Measurements from ENCODE around the gene NPAS2. TPM values are rescaled to one million over a fixed set of nuclear protein-coding genes. Genes with fewer than 3 reads are reported as not detected.

Gene NPAS2
- total and polyA plus RNA-seq, 2 of the 8 experiments (the other 6 are each of a cell fraction or from before 2014, with no cell fraction given): 1.8 to 1.9 TPM

- POLR2A ChIA-PET (ENCODE audit: partially characterized antibody): no interaction called here
- no peak overlapping the region for H4K91ac ChIP-seq (replicated peaks; ENCODE audit: insufficient read length, low read length)
- no peak overlapping the region for H2AK5ac ChIP-seq (ENCODE audit: low read depth, low read length)
- no peak overlapping the region for H4K5ac ChIP-seq (ENCODE audit: insufficient read length, low read depth, low read length)
- no peak overlapping the region for H3K4me3 ChIP-seq (ENCODE audit: extremely low read depth in 1 of 4, insufficient read depth in 2 of 4, low read depth in 3 of 4, low read length in 4 of 4)
- no peak overlapping the region for H3K18ac ChIP-seq (ENCODE audit: extremely low read depth, low read length)
- H3K4me1 ChIP-seq (replicated peaks in 1 of 4; ENCODE audit: control insufficient read depth in 3 of 4, insufficient read depth in 4 of 4, low read length in 3 of 4): no peaks in the 10 kb centered on the region
- FAIRE-seq (no peak), DNase-seq (ENCODE audit: low read depth in 1 of 2, low spot score in 2 of 2) (no peak)
- no peak overlapping the region for H2BK12ac ChIP-seq (ENCODE audit: low read depth, low read length)
- H4K20me1 ChIP-seq (replicated peaks in 1 of 2; ENCODE audit: control insufficient read depth in 1 of 2, insufficient read depth in 2 of 2, low read length in 2 of 2): no peaks in the 10 kb centered on the region
- H4K8ac ChIP-seq (ENCODE audit: extremely low read depth, insufficient read depth, low read length): no peak overlapping the region
- H3K14ac ChIP-seq (ENCODE audit: insufficient read length): no peak overlapping the region
- H3K9me3 ChIP-seq (ENCODE audit: insufficient read depth in 2 of 2, low read depth in 1 of 2, low read length in 1 of 2): no peaks in the 10 kb centered on the region
- no peak overlapping the region for H3K23ac ChIP-seq (ENCODE audit: insufficient read length)
- H2AFZ ChIP-seq (ENCODE audit: low read length): no peak overlapping the region
- no peaks in the 10 kb centered on the region for H3K23me2 ChIP-seq (ENCODE audit: low read depth, low read length)
- H2BK5ac ChIP-seq (ENCODE audit: low read depth, low read length): no peak overlapping the region
- H3K56ac ChIP-seq (replicated peaks; ENCODE audit: insufficient read length, low read depth, low read length): no peak overlapping the region
- H3K79me1 ChIP-seq (ENCODE audit: low read depth, low read length): no peaks in the 10 kb centered on the region
- no peak overlapping the region for H3K4ac ChIP-seq (replicated peaks; ENCODE audit: insufficient read length, low read depth, low read length)
- H2BK15ac ChIP-seq (ENCODE audit: low read length): no peak overlapping the region
- WGBS, 2 experiments (ENCODE audit: extremely low coverage in 1 of 2, insufficient coverage in 1 of 2, insufficient read length in 1 of 2, insufficient replicate concordance in 2 of 2, low coverage in 1 of 2, low lambda C conversion rate in 2 of 2, missing lambda C conversion rate in 1 of 2): 75% methylated on average over 10 of the region's 10 CpGs; no CpG with 5 or more reads in 1 of the 2 experiments
- no peak overlapping the region for H3K27ac ChIP-seq (ENCODE audit: low read depth, low read length)
- no peak for TF ChIP-seq HDAC6 (IDR thresholded peaks at IDR 0.05; ENCODE audit: low read depth, low read length)
- TF ChIP-seq CREB1 (IDR thresholded peaks at IDR 0.05): no peak
- no peak for TF ChIP-seq RBBP5 (IDR thresholded peaks at IDR 0.05; ENCODE audit: borderline replicate concordance, low read depth, low read length)
- TF ChIP-seq BCL11A (IDR thresholded peaks at IDR 0.05; ENCODE audit: low read depth in 2 of 2, low read length in 2 of 2): no peak
- TF ChIP-seq RXRA (IDR thresholded peaks at IDR 0.05; ENCODE audit: insufficient read depth, low read depth, low read length): no peak
- no peak for TF ChIP-seq POLR2AphosphoS5 (IDR thresholded peaks at IDR 0.05; ENCODE audit: low read depth, low read length)
- TF ChIP-seq EP300 (IDR thresholded peaks at IDR 0.05; ENCODE audit: borderline replicate concordance in 1 of 2, low read depth in 2 of 2, low read length in 2 of 2): no peak
- TF ChIP-seq EZH2 (IDR thresholded peaks at IDR 0.05; ENCODE audit: low read depth, low read length, severe bottlenecking): no peak
- no peak overlapping the region for H3K9ac ChIP-seq (replicated peaks in 1 of 4; ENCODE audit: extremely low read depth in 1 of 4, low read depth in 3 of 4, low read length in 3 of 4)
- no peak overlapping the region for H2BK20ac ChIP-seq (ENCODE audit: low read length)
- no peaks in the 10 kb centered on the region for H3K36me3 ChIP-seq (ENCODE audit: control insufficient read depth in 2 of 4, insufficient read depth in 4 of 4, low read length in 3 of 4)
- no peaks in the 10 kb centered on the region for H3K79me2 ChIP-seq (ENCODE audit: control insufficient read depth in 1 of 2, insufficient read depth in 2 of 2, low read length in 2 of 2)
- H2BK120ac ChIP-seq (replicated peaks; ENCODE audit: low read depth, low read length): no peak overlapping the region
- no peak overlapping the region for H3K4me2 ChIP-seq (ENCODE audit: insufficient read depth in 1 of 2, low read depth in 2 of 2, low read length in 2 of 2)
- CTCF ChIA-PET (ENCODE audit: partially characterized antibody): interaction anchor here (0.6 kb wide), 1 partner anchor 315 kb away, joined by 4 read pairs; no protein-coding TSS in a partner anchor
- no peaks in the 10 kb centered on the region for H3K27me3 ChIP-seq (replicated peaks in 1 of 4; ENCODE audit: control insufficient read depth in 3 of 4, extremely low read depth in 1 of 4, insufficient read depth in 3 of 4, low read length in 3 of 4)
Measured at GRCh38 chr2:100909534-100910081, 89.7 kb downstream of the NPAS2 start.

Measured in H1 (cell line).